HG02763 (cell line): Measurements from ENCODE around the gene DAPK2.
A peak's percentile ranks its signal among the peaks of the same experiment; 100 is the strongest.

Source experiments
- ATAC-seq: cut with Tn5 transposase; IDR thresholded peaks from one replicate; pipeline ENCODE4 v1.9.1; 2021; ENCODE audit warnings: mild to moderate bottlenecking, moderate library complexity; ENCODE audit not compliant: unreplicated experiment

Gene DAPK2

DNA sequence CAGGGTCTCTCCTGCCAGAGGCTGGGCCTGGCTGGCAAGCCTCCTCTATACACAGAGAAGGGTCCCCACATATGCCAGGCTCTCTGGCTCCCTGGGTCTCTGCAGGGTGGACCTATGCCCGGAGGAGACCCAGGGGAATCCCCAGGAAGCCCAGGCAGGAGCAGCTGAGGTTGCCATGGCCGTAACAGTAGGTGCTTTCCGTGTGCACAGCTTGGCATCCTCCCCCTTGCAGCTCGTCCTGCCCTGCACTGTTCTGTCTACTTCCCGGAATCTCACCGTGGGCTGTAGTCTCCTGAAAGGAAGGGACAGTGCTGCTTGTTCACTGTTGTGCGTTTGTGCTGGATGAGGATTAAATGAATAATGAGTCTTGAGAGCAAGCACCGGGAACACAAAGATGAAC lies 47.8 kb downstream of the DAPK2 start:
- ATAC-seq = no peak

DNA sequence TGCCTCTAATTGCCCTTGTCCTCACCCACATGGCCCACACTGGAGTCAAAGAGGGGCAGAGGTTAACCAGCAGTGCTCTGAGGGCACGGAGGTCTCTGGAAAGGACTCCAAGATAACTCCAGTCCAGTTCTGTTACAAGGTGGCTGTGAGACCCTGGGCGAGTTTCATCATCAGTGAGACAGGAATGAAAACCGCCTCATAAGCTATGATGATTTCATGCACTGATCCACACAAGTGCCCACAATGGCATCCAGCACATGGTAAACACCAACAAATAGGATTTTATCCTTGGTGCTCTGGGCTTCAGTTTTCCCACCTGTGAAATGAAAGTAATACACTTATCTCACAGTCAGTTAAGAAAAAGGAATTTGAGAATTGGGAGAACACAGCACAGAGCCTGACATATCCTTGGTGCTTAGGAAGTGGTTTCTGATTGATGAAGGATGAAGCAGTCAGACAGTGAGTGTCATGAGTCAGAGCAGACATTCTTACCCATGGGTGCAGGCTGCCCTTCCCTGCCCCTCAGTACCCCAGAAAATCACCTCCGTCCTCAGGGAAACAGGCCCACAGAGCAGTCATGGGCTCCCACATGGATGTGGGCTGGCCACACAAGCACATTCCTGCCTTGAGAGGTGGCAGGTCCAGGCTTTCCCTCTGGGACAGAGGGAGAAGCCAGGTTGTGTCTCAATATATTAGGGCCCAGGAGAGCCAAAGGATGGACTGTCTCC lies 48.4 kb downstream of the DAPK2 start:
- no peak for ATAC-seq

DNA sequence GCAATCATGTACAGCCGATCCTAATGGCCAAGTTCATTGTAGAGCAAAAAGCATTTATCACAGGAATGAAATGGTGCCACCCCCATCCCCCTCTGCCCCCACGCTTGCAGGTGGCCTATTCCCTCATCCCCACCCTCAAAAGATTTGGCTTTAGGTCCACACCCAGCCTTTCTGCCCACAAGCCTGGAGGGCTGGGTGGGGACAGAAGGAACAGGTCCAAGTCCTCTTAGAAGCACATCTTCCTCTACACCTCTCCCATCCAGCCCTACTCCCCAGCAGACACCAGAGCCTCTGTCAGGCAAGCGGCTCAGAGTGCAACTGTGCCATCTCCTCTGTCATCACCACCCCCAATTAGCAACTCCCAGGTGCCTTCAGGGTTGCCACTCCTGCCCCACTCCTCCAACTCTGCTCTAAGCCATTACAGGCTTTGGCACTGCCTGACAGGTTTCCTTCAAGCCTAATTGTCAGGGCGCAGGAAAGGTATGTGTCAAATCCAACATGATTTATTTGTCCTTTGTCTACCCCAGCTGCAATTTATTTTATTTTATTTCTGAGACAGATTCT lies 49.4 kb downstream of the DAPK2 start:
- ATAC-seq = no peak

GRCh38 chr15:63995789-63996188 lies 50.5 kb downstream of the DAPK2 start:
- ATAC-seq = no peak

DNA sequence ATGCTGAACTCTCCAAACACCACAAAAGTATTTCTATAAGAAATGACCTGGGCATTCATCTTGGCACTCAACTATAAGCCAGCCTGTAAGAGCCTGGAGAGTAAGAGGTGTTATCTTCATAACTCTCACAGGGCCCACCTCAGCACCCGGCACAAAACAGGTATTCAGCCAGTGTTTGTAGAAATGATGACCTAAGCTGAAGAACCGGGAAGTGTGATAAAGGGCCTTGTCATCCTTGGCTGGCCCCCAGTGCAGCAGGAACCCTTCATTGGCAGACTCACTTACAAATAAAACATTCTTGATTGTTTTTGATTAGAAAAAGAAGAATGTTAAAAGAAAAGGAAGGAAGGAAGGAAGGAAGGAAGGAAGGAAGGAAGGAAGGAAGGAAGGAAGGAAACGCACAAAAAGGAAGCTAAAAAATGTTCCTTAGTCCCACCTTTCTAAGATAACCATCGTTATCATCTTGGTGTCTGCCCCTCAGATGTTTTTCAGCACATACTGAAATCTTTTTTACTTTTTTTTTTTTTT lies 52.1 kb downstream of the DAPK2 start:
- ATAC-seq = no peak

GRCh38 chr15:63992300-63992699 lies 54.0 kb downstream of the DAPK2 start:
- ATAC-seq = no peak

DNA sequence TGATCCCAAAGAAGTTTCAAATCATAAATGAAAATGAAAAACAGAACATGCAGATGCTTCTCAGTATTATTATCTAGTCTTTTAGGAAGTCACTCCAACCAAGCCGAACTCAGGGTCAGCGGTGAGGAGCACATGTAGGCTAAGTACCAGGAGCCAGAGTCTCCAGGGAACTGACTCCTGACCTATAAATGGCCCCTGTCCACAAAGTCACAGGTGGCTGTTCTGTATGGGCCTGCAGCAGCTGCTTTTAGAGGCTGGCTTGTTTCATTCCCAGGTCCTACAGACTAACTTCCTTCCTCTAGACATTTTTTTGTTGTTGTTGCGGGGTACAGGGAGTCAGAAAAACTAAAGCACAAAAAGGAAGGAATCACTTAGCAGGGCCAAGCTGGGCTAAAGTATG lies 54.6 kb downstream of the DAPK2 start:
- ATAC-seq = no peak

GRCh38 chr15:63990454-63990853 lies 55.8 kb downstream of the DAPK2 start:
- no peak for ATAC-seq

- no peak for ATAC-seq
Observed at GRCh38 chr15:63987796-63988378, 58.4 kb downstream of the DAPK2 start.

GRCh38 chr15:63986751-63987341 lies 59.4 kb downstream of the DAPK2 start:
- peak; percentile 56 for ATAC-seq

- ATAC-seq = no peak
Observed at GRCh38 chr15:63986185-63986680, 60.1 kb downstream of the DAPK2 start.

DNA sequence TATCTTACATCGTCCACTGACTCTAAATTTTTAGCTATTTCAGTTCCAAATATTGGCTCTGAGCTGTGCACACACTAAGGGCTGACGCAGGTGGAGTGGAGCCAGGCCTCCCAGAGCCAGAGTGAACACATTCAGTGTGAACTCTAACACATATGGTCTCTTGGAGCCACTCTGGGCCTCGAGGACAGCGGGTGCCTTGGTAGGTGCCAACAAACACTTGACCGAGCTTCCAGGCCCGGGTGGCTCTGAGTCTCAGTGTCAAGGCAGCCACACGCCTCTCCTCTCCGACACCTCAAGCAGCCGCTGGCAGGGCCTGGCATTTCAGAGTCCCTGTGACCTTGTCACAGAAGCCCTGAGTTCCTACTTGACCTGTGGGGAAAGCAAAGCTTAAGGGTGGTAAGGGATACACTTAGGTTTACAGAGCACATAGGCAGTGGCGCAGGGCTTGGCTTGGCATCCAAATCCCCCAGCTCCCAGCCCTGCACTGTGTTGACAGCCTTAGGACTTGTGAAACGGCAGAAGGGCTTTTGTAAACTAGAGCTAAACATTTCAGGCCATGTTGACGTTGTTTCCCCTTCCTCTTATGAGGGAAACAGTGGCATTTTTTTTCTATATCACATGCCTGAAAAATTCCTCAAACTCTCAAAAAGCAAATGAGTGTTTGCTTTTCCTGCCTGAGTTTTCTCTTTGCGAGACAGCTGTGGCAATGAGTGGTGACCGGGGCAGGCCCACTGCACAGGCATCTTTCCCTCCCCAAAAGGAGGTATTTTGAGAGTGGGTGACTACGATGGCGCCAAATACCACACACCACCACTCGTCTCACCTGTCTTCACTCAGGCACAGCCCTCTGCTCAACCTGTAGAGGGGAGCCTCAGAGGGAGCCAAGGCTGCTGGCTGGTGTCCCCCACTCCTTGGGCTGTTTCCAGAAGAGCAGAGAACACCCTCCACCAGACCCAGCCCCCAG lies 60.8 kb downstream of the DAPK2 start:
- ATAC-seq = no peak

DNA sequence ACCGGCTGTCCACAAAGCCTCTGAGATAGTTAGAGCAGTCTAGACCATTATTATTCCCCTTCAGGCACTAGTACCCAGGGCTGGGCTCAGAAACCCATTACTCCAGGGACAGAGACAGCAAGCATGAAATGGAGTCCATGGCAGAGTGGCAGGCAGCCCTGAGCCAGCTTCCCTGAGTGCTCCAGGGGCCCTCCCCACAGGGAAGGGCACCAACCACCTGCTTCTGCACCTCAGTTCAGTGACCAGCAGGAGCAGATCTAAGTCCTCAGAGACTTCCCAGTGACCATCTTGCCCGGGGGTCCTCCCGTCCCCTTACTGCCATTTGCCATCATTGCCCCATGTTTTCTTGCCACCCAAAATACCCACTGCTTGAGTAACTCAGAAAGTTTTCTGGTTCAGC lies 62.0 kb downstream of the DAPK2 start:
- ATAC-seq = no peak

GRCh38 chr15:63983061-63983711 lies 63.1 kb downstream of the DAPK2 start:
- ATAC-seq = no peak

DNA sequence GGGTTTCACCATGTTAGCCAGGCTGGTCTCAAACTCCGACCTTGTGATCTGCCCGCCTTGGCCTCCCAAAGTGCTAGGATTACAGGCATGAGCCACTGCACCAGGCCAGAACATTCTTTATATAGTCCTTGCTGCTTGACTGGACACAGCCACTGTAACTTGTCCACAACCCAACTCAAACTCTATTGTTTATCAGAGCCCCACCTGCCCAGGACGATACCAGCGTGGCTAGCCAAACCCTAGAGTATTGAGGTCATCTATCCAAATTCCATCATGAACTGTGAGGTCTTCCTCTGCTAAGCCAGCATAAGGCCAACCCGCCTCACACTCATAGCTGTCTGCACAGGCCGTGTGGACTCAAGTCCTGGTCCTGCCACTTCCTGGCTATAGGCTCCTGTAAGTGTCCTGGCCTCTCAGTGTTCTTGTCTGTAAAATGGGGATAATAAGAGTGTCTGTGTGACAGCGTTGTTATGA lies 63.9 kb downstream of the DAPK2 start:
- ATAC-seq = no peak

DNA sequence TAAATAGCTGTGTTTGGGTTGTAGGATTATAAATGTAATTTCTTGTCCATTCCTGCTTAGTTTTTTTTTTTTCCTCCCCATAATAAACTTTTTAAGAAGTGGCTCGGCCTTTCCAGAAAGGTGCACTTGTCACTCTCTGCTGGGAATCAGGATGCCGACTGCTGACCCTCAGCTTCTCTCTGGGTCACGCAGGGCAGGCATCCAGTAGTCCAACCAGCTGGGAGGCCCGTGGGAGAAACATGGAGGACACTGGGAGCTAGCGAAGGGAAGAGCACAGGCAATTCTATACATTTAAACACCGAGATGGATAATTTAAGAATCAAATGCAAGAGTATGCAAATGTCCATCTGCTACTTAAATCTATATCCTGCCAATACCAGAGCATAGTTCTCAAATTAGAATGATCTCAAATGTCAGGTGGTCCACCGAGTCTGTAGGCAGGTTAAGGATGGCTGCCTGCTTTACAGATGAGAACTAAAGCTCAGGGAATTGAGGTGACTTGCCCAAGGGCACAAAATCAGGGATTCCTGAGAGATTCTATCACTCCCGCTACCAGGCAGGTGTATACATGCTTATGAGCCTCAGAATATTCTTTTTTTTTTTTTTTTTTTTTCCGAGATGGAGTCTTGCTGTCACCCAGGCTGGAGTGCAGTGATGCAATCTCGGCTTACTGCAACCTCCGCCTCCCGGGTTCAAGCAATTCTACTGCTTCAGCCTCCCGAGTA lies 64.5 kb downstream of the DAPK2 start:
- no peak for ATAC-seq

DNA sequence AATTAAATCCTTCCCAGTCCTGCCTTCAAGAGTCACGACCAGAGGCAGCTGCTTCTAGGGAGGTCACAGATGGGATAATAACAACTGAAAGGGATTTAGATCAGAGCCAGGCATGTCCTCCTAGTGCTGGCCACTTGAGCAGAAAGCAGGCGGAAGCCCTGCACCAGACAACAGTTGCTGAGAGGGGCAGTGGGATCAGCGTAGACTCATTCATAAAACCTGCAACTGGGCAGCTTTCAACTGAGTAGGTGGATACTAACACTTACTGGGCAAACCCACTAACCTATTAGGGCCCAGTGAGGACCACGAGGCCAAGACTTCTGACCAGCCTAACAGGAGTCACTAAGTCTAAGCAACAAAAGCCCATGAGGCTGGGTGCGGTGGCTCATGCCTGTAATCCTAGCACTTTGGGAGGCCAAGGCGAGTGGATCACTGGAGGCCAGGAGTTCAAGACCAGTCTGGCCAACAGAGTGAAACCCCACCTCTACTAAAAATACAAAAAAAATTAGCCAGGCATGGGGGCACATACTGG lies 67.0 kb downstream of the DAPK2 start:
- ATAC-seq = no peak

DNA sequence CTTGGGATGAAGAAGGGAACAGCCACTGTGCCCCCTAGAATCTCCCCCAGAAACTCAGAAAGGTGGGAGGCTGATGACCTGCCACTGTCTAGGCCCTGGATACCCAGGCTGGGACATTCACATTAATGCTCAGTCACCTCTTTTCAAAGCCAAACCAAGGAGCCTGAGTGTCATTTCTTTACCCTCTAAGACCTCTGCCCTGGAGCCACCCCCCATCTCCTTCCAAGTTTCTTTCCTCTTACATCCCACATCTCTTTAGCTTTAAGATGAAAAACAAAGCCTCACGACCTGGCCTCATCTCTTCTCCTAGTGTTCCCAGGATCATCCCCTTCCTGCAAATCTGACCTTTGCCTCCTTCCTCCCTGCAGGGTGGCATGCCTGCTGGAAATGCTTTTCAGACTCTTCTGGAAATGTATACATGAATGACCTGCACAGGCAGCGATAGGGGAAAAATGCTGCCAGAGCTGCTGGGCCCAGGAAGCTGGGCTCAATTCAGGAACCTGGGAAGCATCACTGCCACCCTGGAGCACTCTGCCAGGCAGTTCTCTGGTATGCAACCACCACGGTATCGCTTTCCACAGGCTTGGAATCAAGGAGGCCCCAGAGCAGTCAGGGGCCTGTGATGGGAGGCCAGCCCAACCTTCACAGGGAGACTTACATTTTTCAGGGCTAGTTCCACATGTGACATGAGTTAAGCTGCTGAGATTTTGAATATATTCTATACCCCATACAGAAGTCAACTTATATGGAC lies 67.6 kb downstream of the DAPK2 start:
- no peak for ATAC-seq
